ENCODE measurements around the gene PRKD2.

PRKD2 gene

DNA sequence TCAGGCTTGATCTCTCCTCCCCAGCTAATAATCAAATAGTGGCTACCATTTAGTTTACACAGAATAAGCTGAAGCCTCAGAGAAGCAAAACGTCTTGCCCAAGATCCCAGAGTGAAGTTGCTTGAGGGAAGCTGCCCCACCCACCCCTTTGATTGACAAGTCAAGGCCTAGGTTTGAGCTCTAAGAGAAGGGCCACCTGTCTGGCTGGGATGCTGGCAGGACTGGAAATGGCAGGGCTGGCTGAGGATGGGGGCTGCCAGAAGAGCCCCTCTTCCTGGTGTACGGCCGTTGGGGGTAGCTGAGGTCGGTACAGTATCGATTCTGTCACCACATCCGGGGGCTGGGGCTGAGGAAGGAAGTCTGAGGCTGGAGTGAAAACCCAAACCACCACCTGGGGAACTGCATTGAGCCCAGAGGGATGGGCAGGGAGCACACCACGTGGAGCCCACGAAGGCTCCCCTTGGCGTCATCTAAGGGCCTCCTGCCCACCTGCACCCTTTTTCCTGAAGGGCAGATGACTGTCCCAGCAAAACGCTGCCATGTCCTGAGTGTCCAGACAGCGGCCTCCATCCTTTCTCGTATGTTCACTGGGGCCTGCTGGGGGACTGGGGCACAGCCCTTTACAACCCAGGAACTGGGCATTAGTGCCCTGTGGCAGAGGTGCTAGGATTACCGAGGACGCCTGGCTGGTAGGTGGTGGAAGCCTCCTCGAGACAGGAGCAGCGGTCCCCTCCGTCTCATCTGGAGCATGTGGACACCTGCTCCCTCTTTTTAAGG, 1.4 kb upstream of the PRKD2 start:
- TF ChIP-seq FOXP2 (optimal IDR thresholded peaks at IDR 0.05; ENCODE audit: borderline replicate concordance, extremely low read depth, extremely low read length, insufficient read depth) (no peak), SIN3A (IDR thresholded peaks at IDR 0.05; ENCODE audit: borderline replicate concordance, insufficient read depth, low read length) (peak; percentile 5; the same call in 1 of the 2 replicates)

DNA sequence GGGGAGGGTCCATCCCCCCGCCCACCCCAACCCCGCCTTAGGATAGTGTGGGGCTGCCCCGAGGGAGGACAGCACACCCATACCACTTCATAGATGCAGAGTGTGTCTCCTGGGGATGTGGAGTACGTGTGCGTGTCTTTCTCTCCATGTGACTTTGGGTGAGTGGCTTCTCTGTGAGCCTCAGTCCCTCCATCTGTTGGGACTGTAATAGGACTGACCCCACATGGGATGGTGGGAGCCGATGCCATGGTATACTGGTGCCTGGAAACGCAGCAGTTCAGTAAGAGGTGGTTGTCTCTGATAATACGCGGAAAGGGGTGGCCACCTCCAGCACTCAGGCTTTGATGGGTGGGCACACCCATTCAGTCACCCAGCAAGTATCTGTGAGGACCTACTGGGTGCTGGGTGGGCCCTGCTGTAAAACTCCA, 816 bp upstream of the PRKD2 start:
- TF ChIP-seq TAF1 (IDR thresholded peaks at IDR 0.05; ENCODE audit: borderline replicate concordance, insufficient read depth, low read length) (no peak), FOXP2 (optimal IDR thresholded peaks at IDR 0.05; ENCODE audit: borderline replicate concordance, extremely low read depth, extremely low read length, insufficient read depth) (no peak), REST (IDR thresholded peaks at IDR 0.05; ENCODE audit: insufficient read depth in 1 of 2, low read depth in 2 of 2, low read length in 2 of 2) (no peak), POLR2AphosphoS5 (IDR thresholded peaks at IDR 0.05; ENCODE audit: low read depth, low read length) (no peak), SIN3A (IDR thresholded peaks at IDR 0.05; ENCODE audit: borderline replicate concordance, insufficient read depth, low read length) (no peak)

GRCh38 chr19:46716672-46717033, 261 bp downstream of the PRKD2 start:
- TF ChIP-seq REST (IDR thresholded peaks at IDR 0.05; ENCODE audit: insufficient read depth in 1 of 2, low read depth in 2 of 2, low read length in 2 of 2) = no peak
- TF ChIP-seq POLR2AphosphoS5 (IDR thresholded peaks at IDR 0.05; ENCODE audit: low read depth, low read length) = no peak
- no peak for TF ChIP-seq FOXP2 (optimal IDR thresholded peaks at IDR 0.05; ENCODE audit: borderline replicate concordance, extremely low read depth, extremely low read length, insufficient read depth)
- no peak for TF ChIP-seq SIN3A (IDR thresholded peaks at IDR 0.05; ENCODE audit: borderline replicate concordance, insufficient read depth, low read length)
- TF ChIP-seq TAF1 (IDR thresholded peaks at IDR 0.05; ENCODE audit: borderline replicate concordance, insufficient read depth, low read length) = no peak

DNA sequence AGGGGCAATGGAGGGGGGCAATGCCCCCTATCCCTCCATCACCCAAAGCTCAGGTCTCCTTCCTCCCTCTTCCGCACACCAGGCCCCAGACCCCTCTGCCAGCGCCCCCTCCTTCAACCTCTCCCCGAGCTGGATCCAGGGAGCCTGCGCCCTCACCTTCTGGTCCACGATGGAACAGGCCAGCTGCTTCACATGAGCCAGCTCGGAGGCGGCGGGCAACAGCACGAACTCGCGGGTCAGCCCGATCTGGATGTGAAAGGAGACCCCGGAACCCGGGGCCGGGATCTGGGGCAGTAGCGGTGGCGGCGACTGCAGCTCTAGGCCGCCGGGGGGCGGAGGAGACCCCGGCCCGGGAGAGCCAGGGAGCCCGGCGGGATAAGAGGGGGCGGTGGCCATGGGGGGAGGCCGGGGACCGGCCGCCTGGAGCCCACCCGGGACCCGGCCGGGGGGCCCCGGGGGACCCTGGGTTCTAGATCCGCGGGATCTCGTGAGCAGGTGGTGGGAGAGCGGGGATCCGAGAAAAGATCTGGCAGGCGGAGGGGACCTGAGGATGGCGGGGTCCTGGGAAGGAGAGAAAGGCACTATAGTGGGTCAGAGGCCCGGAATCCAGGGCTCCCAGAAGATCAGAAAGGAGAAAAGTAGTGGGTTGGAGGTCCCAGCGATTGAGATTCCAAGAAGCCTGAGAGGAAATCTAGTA, 791 bp downstream of the PRKD2 start:
- no peak for TF ChIP-seq TAF1 (IDR thresholded peaks at IDR 0.05; ENCODE audit: borderline replicate concordance, insufficient read depth, low read length)
- no peak for TF ChIP-seq REST (IDR thresholded peaks at IDR 0.05; ENCODE audit: insufficient read depth in 1 of 2, low read depth in 2 of 2, low read length in 2 of 2)
- no peak for TF ChIP-seq SIN3A (IDR thresholded peaks at IDR 0.05; ENCODE audit: borderline replicate concordance, insufficient read depth, low read length)
- no peak for TF ChIP-seq POLR2AphosphoS5 (IDR thresholded peaks at IDR 0.05; ENCODE audit: low read depth, low read length)
- TF ChIP-seq FOXP2 (optimal IDR thresholded peaks at IDR 0.05; ENCODE audit: borderline replicate concordance, extremely low read depth, extremely low read length, insufficient read depth) = no peak

GRCh38 chr19:46715620-46715974, 1.3 kb downstream of the PRKD2 start:
- TF ChIP-seq FOXP2 (optimal IDR thresholded peaks at IDR 0.05; ENCODE audit: borderline replicate concordance, extremely low read depth, extremely low read length, insufficient read depth) = no peak

DNA sequence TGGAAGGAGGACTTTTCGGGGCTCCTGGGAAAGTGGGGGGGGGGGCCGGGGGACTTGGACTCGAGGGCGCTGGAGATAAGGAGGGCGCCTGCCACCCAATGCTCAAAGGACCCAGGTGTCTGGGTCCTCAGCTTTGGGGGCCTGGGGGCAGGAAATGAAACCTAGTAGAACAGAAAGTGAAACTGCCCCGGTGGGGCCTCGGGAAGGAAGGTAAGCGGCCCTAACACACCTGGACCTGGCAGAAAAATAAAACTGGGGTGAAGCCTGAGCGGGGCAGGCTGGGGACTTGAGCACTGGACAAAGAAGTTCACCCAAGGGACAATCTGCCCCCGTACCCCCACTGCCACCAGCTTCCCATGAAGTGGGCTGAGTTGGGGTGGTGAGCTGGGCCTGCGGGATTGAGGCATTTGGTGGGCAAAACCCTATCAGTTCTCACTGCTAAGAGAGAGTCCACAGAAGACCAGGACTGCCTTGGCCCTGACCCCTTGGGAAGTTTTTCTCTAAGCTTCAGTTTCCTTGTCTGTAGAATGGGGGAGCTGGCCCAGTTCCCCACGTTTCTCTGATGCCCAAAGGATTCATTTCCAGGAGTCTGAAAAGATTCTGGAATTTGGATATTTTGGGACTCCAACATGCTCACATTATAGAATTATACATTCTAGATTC, 2.3 kb downstream of the PRKD2 start:
- TF ChIP-seq POLR2AphosphoS5 (IDR thresholded peaks at IDR 0.05; ENCODE audit: low read depth, low read length) (no peak; the same call in 1 of the 2 replicates), FOXP2 (optimal IDR thresholded peaks at IDR 0.05; ENCODE audit: borderline replicate concordance, extremely low read depth, extremely low read length, insufficient read depth) (no peak)

All from PFSK-1 (cell line).